HL-60 (cell line): Measurements from ENCODE around the gene NIN.

ENCODE experiments used
- CTCF ChIP-seq: IDR thresholded peaks from one replicate; pipeline ENCODE4 v1.5.1; 2011; ENCODE audit warnings: low read length, control low read depth, inconsistent platforms; ENCODE audit not compliant: insufficient read depth
- GABPA ChIP-seq: IDR thresholded peaks from 2 replicates; pipeline ENCODE4 v1.6.1; 2012; ENCODE audit warnings: low read depth
- POLR2AphosphoS5 ChIP-seq: IDR thresholded peaks from 2 replicates; pipeline ENCODE4 v1.6.1; 2012; ENCODE audit warnings: low read depth
- SPI1 ChIP-seq: IDR thresholded peaks from 2 replicates; pipeline ENCODE4 v1.6.1; 2012; ENCODE audit warnings: low read depth, mild to moderate bottlenecking, borderline replicate concordance
- TF ChIP-seq, protein P1 (sequence below): IDR thresholded peaks from 2 replicates; pipeline ENCODE4 v1.6.1; 2012; ENCODE audit warnings: low read depth; ENCODE audit not compliant: insufficient replicate concordance

DNA sequence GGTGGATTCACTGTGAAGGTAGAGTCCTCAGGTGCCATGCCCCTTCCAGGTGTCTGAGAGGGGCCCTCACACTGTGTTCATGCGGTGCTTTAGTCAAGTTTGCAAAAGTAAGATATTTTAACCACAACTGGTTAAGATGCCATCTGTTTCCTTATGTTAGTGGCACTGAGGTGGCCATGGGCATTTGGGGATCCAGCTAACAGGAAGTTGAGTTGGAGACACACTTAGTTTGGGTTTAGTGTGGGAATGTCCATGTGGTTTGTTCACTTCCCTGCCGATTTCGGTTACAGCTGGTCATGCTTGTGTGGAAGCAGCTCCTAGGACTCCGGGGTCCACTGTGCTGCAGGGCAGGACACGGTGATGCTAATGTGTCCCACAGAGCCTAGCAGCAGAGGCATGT is 23.6 kb upstream of the NIN start:
- TF ChIP-seq CTCF, result no peak
- peak; percentile 74 for TF ChIP-seq POLR2AphosphoS5
- TF ChIP-seq, protein P1, sequence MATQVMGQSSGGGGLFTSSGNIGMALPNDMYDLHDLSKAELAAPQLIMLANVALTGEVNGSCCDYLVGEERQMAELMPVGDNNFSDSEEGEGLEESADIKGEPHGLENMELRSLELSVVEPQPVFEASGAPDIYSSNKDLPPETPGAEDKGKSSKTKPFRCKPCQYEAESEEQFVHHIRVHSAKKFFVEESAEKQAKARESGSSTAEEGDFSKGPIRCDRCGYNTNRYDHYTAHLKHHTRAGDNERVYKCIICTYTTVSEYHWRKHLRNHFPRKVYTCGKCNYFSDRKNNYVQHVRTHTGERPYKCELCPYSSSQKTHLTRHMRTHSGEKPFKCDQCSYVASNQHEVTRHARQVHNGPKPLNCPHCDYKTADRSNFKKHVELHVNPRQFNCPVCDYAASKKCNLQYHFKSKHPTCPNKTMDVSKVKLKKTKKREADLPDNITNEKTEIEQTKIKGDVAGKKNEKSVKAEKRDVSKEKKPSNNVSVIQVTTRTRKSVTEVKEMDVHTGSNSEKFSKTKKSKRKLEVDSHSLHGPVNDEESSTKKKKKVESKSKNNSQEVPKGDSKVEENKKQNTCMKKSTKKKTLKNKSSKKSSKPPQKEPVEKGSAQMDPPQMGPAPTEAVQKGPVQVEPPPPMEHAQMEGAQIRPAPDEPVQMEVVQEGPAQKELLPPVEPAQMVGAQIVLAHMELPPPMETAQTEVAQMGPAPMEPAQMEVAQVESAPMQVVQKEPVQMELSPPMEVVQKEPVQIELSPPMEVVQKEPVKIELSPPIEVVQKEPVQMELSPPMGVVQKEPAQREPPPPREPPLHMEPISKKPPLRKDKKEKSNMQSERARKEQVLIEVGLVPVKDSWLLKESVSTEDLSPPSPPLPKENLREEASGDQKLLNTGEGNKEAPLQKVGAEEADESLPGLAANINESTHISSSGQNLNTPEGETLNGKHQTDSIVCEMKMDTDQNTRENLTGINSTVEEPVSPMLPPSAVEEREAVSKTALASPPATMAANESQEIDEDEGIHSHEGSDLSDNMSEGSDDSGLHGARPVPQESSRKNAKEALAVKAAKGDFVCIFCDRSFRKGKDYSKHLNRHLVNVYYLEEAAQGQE, result no peak
- no peak for TF ChIP-seq GABPA
- TF ChIP-seq SPI1, result peak; percentile 49; the same call in 1 of the 2 replicates
